SK-N-SH (cell line): Measurements from ENCODE around the gene LRP11.

ENCODE experiments used
- EP300 ChIP-seq, 2 experiments: IDR thresholded peaks; 2 replicates each; pipeline versions ENCODE4 v1.4.0 to v1.6.1; 2012; ENCODE audit warnings: borderline replicate concordance in 1 of 2, low read depth in 1 of 2, low read length in 1 of 2
- JUND ChIP-seq: IDR thresholded peaks from 2 replicates; pipeline ENCODE4 v1.4.0; 2012
- POLR2AphosphoS5 ChIP-seq: IDR thresholded peaks from 2 replicates; pipeline ENCODE4 v1.6.1; 2012; ENCODE audit warnings: low read depth, low read length
- RFX5 ChIP-seq: IDR thresholded peaks from 2 replicates; pipeline ENCODE4 v1.6.1; 2012; ENCODE audit warnings: mild to moderate bottlenecking, improper control_type of control experiment, low read length
- TF ChIP-seq, protein P1 (sequence below): fragments of 150-350 bp; IDR thresholded peaks from 2 replicates; pipeline ENCODE4 v1.6.1; 2017; ENCODE audit warnings: antibody characterized with exemption, low read length, low read depth, borderline replicate concordance
- TF ChIP-seq, protein P2 (sequence below): IDR thresholded peaks from 2 replicates; pipeline ENCODE4 v1.6.1; 2012; ENCODE audit warnings: mild to moderate bottlenecking, low read depth, low read length, moderate library complexity
- TF ChIP-seq, protein P3 (sequence below): fragments of 200-600 bp; sonication (generic); IDR thresholded peaks from 2 replicates; pipeline ENCODE4 v1.6.1; 2017; ENCODE audit warnings: antibody characterized with exemption, mild to moderate bottlenecking, moderate library complexity

- TF ChIP-seq, protein P1, sequence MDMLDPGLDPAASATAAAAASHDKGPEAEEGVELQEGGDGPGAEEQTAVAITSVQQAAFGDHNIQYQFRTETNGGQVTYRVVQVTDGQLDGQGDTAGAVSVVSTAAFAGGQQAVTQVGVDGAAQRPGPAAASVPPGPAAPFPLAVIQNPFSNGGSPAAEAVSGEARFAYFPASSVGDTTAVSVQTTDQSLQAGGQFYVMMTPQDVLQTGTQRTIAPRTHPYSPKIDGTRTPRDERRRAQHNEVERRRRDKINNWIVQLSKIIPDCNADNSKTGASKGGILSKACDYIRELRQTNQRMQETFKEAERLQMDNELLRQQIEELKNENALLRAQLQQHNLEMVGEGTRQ: no peak
- TF ChIP-seq, protein P2, sequence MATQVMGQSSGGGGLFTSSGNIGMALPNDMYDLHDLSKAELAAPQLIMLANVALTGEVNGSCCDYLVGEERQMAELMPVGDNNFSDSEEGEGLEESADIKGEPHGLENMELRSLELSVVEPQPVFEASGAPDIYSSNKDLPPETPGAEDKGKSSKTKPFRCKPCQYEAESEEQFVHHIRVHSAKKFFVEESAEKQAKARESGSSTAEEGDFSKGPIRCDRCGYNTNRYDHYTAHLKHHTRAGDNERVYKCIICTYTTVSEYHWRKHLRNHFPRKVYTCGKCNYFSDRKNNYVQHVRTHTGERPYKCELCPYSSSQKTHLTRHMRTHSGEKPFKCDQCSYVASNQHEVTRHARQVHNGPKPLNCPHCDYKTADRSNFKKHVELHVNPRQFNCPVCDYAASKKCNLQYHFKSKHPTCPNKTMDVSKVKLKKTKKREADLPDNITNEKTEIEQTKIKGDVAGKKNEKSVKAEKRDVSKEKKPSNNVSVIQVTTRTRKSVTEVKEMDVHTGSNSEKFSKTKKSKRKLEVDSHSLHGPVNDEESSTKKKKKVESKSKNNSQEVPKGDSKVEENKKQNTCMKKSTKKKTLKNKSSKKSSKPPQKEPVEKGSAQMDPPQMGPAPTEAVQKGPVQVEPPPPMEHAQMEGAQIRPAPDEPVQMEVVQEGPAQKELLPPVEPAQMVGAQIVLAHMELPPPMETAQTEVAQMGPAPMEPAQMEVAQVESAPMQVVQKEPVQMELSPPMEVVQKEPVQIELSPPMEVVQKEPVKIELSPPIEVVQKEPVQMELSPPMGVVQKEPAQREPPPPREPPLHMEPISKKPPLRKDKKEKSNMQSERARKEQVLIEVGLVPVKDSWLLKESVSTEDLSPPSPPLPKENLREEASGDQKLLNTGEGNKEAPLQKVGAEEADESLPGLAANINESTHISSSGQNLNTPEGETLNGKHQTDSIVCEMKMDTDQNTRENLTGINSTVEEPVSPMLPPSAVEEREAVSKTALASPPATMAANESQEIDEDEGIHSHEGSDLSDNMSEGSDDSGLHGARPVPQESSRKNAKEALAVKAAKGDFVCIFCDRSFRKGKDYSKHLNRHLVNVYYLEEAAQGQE: no peak
- TF ChIP-seq, protein P3, sequence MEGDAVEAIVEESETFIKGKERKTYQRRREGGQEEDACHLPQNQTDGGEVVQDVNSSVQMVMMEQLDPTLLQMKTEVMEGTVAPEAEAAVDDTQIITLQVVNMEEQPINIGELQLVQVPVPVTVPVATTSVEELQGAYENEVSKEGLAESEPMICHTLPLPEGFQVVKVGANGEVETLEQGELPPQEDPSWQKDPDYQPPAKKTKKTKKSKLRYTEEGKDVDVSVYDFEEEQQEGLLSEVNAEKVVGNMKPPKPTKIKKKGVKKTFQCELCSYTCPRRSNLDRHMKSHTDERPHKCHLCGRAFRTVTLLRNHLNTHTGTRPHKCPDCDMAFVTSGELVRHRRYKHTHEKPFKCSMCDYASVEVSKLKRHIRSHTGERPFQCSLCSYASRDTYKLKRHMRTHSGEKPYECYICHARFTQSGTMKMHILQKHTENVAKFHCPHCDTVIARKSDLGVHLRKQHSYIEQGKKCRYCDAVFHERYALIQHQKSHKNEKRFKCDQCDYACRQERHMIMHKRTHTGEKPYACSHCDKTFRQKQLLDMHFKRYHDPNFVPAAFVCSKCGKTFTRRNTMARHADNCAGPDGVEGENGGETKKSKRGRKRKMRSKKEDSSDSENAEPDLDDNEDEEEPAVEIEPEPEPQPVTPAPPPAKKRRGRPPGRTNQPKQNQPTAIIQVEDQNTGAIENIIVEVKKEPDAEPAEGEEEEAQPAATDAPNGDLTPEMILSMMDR: no peak
- TF ChIP-seq EP300 (IDR thresholded peaks at IDR 0.05; ENCODE audit: borderline replicate concordance in 1 of 2, low read depth in 1 of 2, low read length in 1 of 2) (no peak), RFX5 (no peak), JUND (no peak), POLR2AphosphoS5 (no peak)
These were observed 43.2 kb upstream of the LRP11 start for GRCh38 chr6:149907317-149907716.
